ENCODE measurements around the gene ADCY5.

ADCY5 gene

GRCh38 chr3:123311201-123311600, 137.7 kb downstream of the ADCY5 start:
- no peak overlapping the region for H3K4me3 ChIP-seq (ENCODE audit: low read depth, low read length)
- DNase-seq (ENCODE audit: low read depth) = no peak
- TF ChIP-seq CTCF (IDR thresholded peaks at IDR 0.05; ENCODE audit: low read depth, low read length, missing control alignments) = no peak
- in situ Hi-C loops (cut with HindIII; ENCODE audit: low sequenced_read_pairs) = no loop called here

- no peak for DNase-seq (ENCODE audit: low read depth)
- in situ Hi-C loops (cut with HindIII; ENCODE audit: low sequenced_read_pairs) = no loop called here
- no peak for TF ChIP-seq CTCF (IDR thresholded peaks at IDR 0.05; ENCODE audit: low read depth, low read length, missing control alignments)
Measured at GRCh38 chr3:123310741-123311140, 138.1 kb downstream of the ADCY5 start.

DNA sequence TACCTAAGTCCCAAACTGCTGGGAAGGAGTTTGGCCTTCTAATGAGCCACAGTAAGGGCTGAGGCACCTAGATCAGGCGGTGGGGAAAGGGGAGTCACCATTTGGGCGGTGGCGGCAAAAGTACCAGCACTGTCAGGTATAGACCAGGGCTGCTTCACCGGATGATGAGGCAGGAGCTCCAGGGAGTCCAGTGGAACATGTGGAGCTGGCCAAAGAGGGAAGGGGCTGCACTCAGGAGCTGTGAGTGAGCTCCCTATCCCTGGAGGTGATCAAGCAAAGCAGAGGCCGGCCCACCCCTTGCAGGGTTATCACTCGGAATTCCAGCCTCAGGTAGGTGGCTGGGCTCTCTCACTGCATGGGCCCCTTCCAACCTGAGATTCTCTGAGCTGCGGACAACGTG, 138.7 kb downstream of the ADCY5 start:
- in situ Hi-C loops (cut with HindIII; ENCODE audit: low sequenced_read_pairs) = no loop called here
- TF ChIP-seq CTCF (IDR thresholded peaks at IDR 0.05; ENCODE audit: low read depth, low read length, missing control alignments) = no peak
- no peak for DNase-seq (ENCODE audit: low read depth)
- no peak overlapping the region for H3K4me3 ChIP-seq (ENCODE audit: low read depth, low read length)

More at GRCh38 chr3:123310741-123311140, 138.1 kb downstream of the ADCY5 start:
- no peak overlapping the region for H3K4me3 ChIP-seq (ENCODE audit: low read depth, low read length)

DNA sequence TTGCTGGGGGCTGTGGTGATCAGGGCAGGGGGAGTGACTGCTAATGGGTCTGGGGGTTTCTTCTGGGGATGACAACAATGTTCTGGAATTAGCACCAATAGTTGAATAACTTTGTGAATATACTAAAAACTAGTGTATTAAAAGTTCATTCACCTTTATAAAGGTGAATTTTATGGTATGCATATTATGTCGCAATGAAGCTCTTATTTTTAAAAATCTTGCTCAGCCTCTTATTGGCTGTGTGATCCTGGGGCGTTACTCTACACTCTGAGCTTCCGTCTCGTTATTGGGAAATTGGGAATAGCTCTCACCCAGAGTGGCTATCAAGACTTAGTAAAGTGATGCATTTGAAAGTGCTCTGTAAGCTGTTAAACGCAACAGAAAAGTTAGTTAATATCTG, 141.8 kb downstream of the ADCY5 start:
- in situ Hi-C loops (cut with HindIII; ENCODE audit: low sequenced_read_pairs) = no loop called here

GRCh38 chr3:123305192-123305591, 143.7 kb downstream of the ADCY5 start:
- DNase-seq (ENCODE audit: low read depth) = no peak
- in situ Hi-C loops (cut with HindIII; ENCODE audit: low sequenced_read_pairs) = no loop called here
- no peak for TF ChIP-seq CTCF (IDR thresholded peaks at IDR 0.05; ENCODE audit: low read depth, low read length, missing control alignments)
- no peak overlapping the region for H3K4me3 ChIP-seq (ENCODE audit: low read depth, low read length)

More for the DNA sequence above, 141.8 kb downstream of the ADCY5 start:
- TF ChIP-seq CTCF (IDR thresholded peaks at IDR 0.05; ENCODE audit: low read depth, low read length, missing control alignments) = no peak
- DNase-seq (ENCODE audit: low read depth) = no peak
- no peak overlapping the region for H3K4me3 ChIP-seq (ENCODE audit: low read depth, low read length)

DNA sequence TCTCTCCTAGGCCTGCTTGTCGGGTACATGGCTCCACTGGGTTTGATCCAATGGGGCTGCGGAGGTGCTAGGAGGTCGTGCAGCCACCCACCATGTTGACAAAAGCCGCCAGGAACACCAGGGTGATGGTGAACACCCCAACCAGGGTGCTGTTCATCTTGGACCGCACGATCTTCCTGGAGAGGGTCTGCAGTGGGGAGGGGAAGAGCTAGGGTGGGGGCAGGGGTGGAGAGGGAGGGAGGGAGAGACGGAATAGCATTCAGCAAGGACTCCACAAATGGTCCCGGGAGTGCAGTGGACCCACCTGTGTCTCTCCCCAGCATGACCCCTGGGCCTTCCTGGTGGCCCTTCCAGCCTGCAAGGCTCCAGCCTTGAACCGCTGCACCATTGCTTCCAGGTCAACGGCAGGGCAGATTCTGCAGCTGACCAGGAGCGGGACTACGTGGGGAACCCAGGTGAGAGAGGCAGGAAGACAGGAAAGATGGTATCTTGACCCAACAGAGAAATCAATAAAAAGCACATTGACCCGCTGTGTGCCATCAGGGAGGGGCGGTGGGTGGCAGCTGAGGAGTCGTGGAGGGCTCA, 144.8 kb downstream of the ADCY5 start:
- in situ Hi-C loops (cut with HindIII; ENCODE audit: low sequenced_read_pairs) = no loop called here
- no peak for DNase-seq (ENCODE audit: low read depth)

More for the DNA sequence above, 144.8 kb downstream of the ADCY5 start:
- TF ChIP-seq CTCF (IDR thresholded peaks at IDR 0.05; ENCODE audit: low read depth, low read length, missing control alignments) = no peak
- no peak overlapping the region for H3K4me3 ChIP-seq (ENCODE audit: low read depth, low read length)
